Measurements from ENCODE around the gene UBB.

The UBB gene

GRCh38 chr17:16418685-16419068 is 37.8 kb downstream of the UBB start:
- DNase-seq (ENCODE audit: low spot score) = no peak

GRCh38 chr17:16419074-16419928 is 38.4 kb downstream of the UBB start:
- peak; percentile 51 for DNase-seq (ENCODE audit: low spot score)

- peak; percentile 41 for DNase-seq (ENCODE audit: low spot score)
Observed at GRCh38 chr17:16419929-16420271, 39.0 kb downstream of the UBB start.

- DNase-seq (ENCODE audit: low spot score) = no peak
Observed at GRCh38 chr17:16422416-16422815, 41.5 kb downstream of the UBB start.

- no peak for DNase-seq (ENCODE audit: low spot score)
Observed at GRCh38 chr17:16423226-16423872, 42.5 kb downstream of the UBB start.

- DNase-seq (ENCODE audit: low spot score) = no peak
Observed at GRCh38 chr17:16425202-16425601, 44.3 kb downstream of the UBB start.

GRCh38 chr17:16425698-16426659 is 45.1 kb downstream of the UBB start:
- no peak for DNase-seq (ENCODE audit: low spot score)

GRCh38 chr17:16427020-16427419 is 46.1 kb downstream of the UBB start:
- DNase-seq (ENCODE audit: low spot score) = no peak

GRCh38 chr17:16428098-16428882 is 47.4 kb downstream of the UBB start:
- no peak for DNase-seq (ENCODE audit: low spot score)

- DNase-seq (ENCODE audit: low spot score) = no peak
Observed at GRCh38 chr17:16429083-16429482, 48.2 kb downstream of the UBB start.

GRCh38 chr17:16430650-16431049 is 49.8 kb downstream of the UBB start:
- no peak for DNase-seq (ENCODE audit: low spot score)

- DNase-seq (ENCODE audit: low spot score) = no peak
Observed at GRCh38 chr17:16432017-16432416, 51.1 kb downstream of the UBB start.

Measured in CD4-positive, alpha-beta T cell treated with Interleukin-6 at 100 ng/mL for 8 hours (primary cell).